Epithelial cell of proximal tubule (primary cell): ENCODE data around the gene NFE2L2. TPM values are rescaled to one million over a fixed set of nuclear protein-coding genes. Genes with fewer than 3 reads are reported as not detected.
"Not testable (repeated sequence)": the region's sequence is repeated elsewhere in the genome, so short reads cannot be mapped to it uniquely, and the experiment has no call there.

Experiments
- DNase-seq: peaks from one replicate; pipeline ENCODE4 v3.0.0-alpha.2; 2011; ENCODE audit warnings: low read depth
- H3K4me3 ChIP-seq: 2 replicates; pipeline ENCODE4 v1.5.1; 2011; ENCODE audit warnings: low read depth, mild to moderate bottlenecking, low read length
- CTCF ChIP-seq: conservative IDR thresholded peaks from 2 replicates; pipeline ENCODE4 v1.5.1; 2012; ENCODE audit warnings: low read depth, mild to moderate bottlenecking, low read length
- total RNA-seq: library from RNA; depleted of rRNA; stranded (reverse); fragments of >200 nt; gene quantifications from 2 replicates; pipeline ENCODE4 v1.2.3, GENCODE V29; 2015

The NFE2L2 gene
- total RNA-seq, 1 donor from 2014 or later: 53.0 TPM

- no peak overlapping the region for H3K4me3 ChIP-seq
- no peak for TF ChIP-seq CTCF
- no peak for DNase-seq
Measured at GRCh38 chr2:177250461-177250860, 14.1 kb downstream of the NFE2L2 start.

GRCh38 chr2:177249038-177249437, 15.5 kb downstream of the NFE2L2 start:
- no peak overlapping the region for H3K4me3 ChIP-seq

GRCh38 chr2:177247693-177248262, 16.7 kb downstream of the NFE2L2 start:
- no peak for TF ChIP-seq CTCF

More at GRCh38 chr2:177249038-177249437, 15.5 kb downstream of the NFE2L2 start:
- DNase-seq: no peak
- no peak for TF ChIP-seq CTCF

GRCh38 chr2:177246523-177247030, 17.9 kb downstream of the NFE2L2 start:
- H3K4me3 ChIP-seq, DNase-seq: not testable (repeated sequence)

More at GRCh38 chr2:177247693-177248262, 16.7 kb downstream of the NFE2L2 start:
- DNase-seq: no peak
- H3K4me3 ChIP-seq: no peak overlapping the region

GRCh38 chr2:177246000-177246399, 18.5 kb downstream of the NFE2L2 start:
- no peak overlapping the region for H3K4me3 ChIP-seq
- TF ChIP-seq CTCF: no peak
- no peak for DNase-seq

GRCh38 chr2:177245010-177245422, 19.5 kb downstream of the NFE2L2 start:
- no peak for TF ChIP-seq CTCF
- no peak for DNase-seq
- H3K4me3 ChIP-seq: no peak overlapping the region

- no peak for DNase-seq
- no peak overlapping the region for H3K4me3 ChIP-seq
- no peak for TF ChIP-seq CTCF
Measured at GRCh38 chr2:177244244-177244771, 20.2 kb downstream of the NFE2L2 start.
